Measurements from ENCODE around the gene FXR2.

The FXR2 gene

GRCh38 chr17:7570351-7570750 lies 44.3 kb downstream of the FXR2 start:
- Histone ChIP-seq H2AFZ (ENCODE audit: low read depth, low read length, severe bottlenecking) (no peak overlapping the region), H3K9me2 (replicated peaks; ENCODE audit: insufficient read depth, low read length) (no peaks in the 10 kb centered on the region), H3K9me3 (ENCODE audit: insufficient read depth, low read length) (no peaks in the 10 kb centered on the region), H4K20me1 (ENCODE audit: low read depth, low read length) (peaks cover 15% of the 10 kb centered on the region; the same call in 1 of the 2 replicates), H3K36me3 (ENCODE audit: low read length) (peaks cover 26% of the 10 kb centered on the region), H3K9ac (ENCODE audit: low read length) (no peak overlapping the region), H3K27me3 (ENCODE audit: low read length) (no peaks in the 10 kb centered on the region), H3K79me2 (ENCODE audit: insufficient read depth, low read length) (peaks cover 35% of the 10 kb centered on the region), H3K27ac (ENCODE audit: low read depth, low read length) (no peak overlapping the region), H3K4me3 (ENCODE audit: insufficient read depth, low read length, poor library complexity, severe bottlenecking) (no peak overlapping the region), H3F3A (ENCODE audit: insufficient read depth) (peaks cover 45% of the 10 kb centered on the region), H3K4me2 (ENCODE audit: low read depth, low read length, poor library complexity, severe bottlenecking) (no peak overlapping the region)
- TF ChIP-seq CTCF (IDR thresholded peaks at IDR 0.05; ENCODE audit: insufficient read depth, low read length, poor library complexity, severe bottlenecking) = no peak

- H3F3A ChIP-seq (ENCODE audit: insufficient read depth) = peaks cover 37% of the 10 kb centered on the region
- peaks cover 20% of the 10 kb centered on the region for H3K36me3 ChIP-seq (ENCODE audit: low read length)
- no peaks in the 10 kb centered on the region for H3K27me3 ChIP-seq (ENCODE audit: low read length)
- H4K20me1 ChIP-seq (ENCODE audit: low read depth, low read length) = peaks cover 7% of the 10 kb centered on the region; the same call in 1 of the 2 replicates
- no peak overlapping the region for H2AFZ ChIP-seq (ENCODE audit: low read depth, low read length, severe bottlenecking)
- TF ChIP-seq CTCF (IDR thresholded peaks at IDR 0.05; ENCODE audit: insufficient read depth, low read length, poor library complexity, severe bottlenecking) (no peak), EZH2phosphoT487 (conservative IDR thresholded peaks at IDR 0.05; ENCODE audit: low read length) (no peak)
- H3K27ac ChIP-seq (ENCODE audit: low read depth, low read length) = no peak overlapping the region
- H3K4me2 ChIP-seq (ENCODE audit: low read depth, low read length, poor library complexity, severe bottlenecking) = no peak overlapping the region
- no peak overlapping the region for H3K4me3 ChIP-seq (ENCODE audit: insufficient read depth, low read length, poor library complexity, severe bottlenecking)
- H3K9me2 ChIP-seq (replicated peaks; ENCODE audit: insufficient read depth, low read length) = no peaks in the 10 kb centered on the region
- peaks cover 29% of the 10 kb centered on the region for H3K79me2 ChIP-seq (ENCODE audit: insufficient read depth, low read length)
- no peaks in the 10 kb centered on the region for H3K9me3 ChIP-seq (ENCODE audit: insufficient read depth, low read length)
- no peak overlapping the region for H3K9ac ChIP-seq (ENCODE audit: low read length)
Observed at GRCh38 chr17:7569571-7569970, 45.1 kb downstream of the FXR2 start.

DNA sequence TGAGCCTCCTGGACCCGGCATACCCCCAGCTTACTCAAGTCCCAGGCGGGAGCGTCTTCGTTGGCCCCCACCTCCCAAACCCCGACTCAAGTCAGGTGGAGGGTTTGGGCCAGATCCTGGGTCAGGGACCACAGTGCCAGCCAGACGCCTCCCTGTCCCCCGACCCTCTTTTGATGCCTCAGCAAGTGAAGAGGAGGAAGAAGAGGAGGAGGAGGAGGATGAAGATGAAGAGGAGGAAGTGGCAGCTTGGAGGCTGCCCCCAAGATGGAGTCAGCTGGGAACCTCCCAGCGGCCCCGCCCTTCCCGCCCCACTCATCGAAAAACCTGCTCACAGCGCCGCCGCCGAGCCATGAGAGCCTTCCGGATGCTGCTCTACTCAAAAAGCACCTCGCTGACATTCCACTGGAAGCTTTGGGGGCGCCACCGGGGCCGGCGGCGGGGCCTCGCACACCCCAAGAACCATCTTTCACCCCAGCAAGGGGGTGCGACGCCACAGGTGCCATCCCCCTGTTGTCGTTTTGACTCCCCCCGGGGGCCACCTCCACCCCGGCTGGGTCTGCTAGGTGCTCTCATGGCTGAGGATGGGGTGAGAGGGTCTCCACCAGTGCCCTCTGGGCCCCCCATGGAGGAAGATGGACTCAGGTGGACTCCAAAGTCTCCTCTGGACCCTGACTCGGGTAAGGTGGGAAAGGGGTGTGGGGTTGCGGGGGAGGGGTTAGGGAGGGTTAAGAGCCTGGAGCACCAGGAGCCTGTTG lies 51.4 kb downstream of the FXR2 start:
- Histone ChIP-seq H3K27me3 (ENCODE audit: low read length) (no peaks in the 10 kb centered on the region), H3K79me2 (ENCODE audit: insufficient read depth, low read length) (peaks cover 33% of the 10 kb centered on the region), H3K9me3 (ENCODE audit: insufficient read depth, low read length) (no peaks in the 10 kb centered on the region), H3K9me2 (replicated peaks; ENCODE audit: insufficient read depth, low read length) (no peaks in the 10 kb centered on the region), H2AFZ (ENCODE audit: low read depth, low read length, severe bottlenecking) (no peak overlapping the region), H3K4me3 (ENCODE audit: insufficient read depth, low read length, poor library complexity, severe bottlenecking) (peak overlapping the region; percentile 95), H3K4me2 (ENCODE audit: low read depth, low read length, poor library complexity, severe bottlenecking) (peak overlapping the region; percentile 80), H3F3A (ENCODE audit: insufficient read depth) (no peaks in the 10 kb centered on the region), H4K20me1 (ENCODE audit: low read depth, low read length) (no peaks in the 10 kb centered on the region), H3K36me3 (ENCODE audit: low read length) (peaks cover 8% of the 10 kb centered on the region; the same call in 1 of the 2 replicates), H3K9ac (ENCODE audit: low read length) (peak overlapping the region; percentile 99), H3K27ac (ENCODE audit: low read depth, low read length) (no peak overlapping the region)
- no peak for TF ChIP-seq EZH2phosphoT487 (conservative IDR thresholded peaks at IDR 0.05; ENCODE audit: low read length)
- no peak for TF ChIP-seq CTCF (IDR thresholded peaks at IDR 0.05; ENCODE audit: insufficient read depth, low read length, poor library complexity, severe bottlenecking)
